CD4-positive, alpha-beta T cell (primary cell): ENCODE results near the gene SDR42E1. TPM values are rescaled to one million over a fixed set of nuclear protein-coding genes. Genes with fewer than 3 reads are reported as not detected.

Experiments used
- ATAC-seq: fragments of 200-7000 bp; cut with Tn5 transposase; one replicate; pipeline ENCODE4 v1.10.0; 2022; ENCODE audit warnings: mild to moderate bottlenecking; ENCODE audit not compliant: poor library complexity
- CTCF ChIA-PET: fragments of 350-600 bp; sonication (Branson Sonifier 250); formaldehyde crosslinking; loops from one replicate; lab custom pipeline; 2021; ENCODE audit warnings: antibody characterized with exemption, inconsistent platforms; lab: Charles Lee
- POLR2A ChIA-PET: fragments of 350-600 bp; sonication (Branson Sonifier 250); formaldehyde crosslinking; loops from one replicate; lab custom pipeline; 2021; ENCODE audit warnings: antibody characterized with exemption, inconsistent platforms; lab: Charles Lee
- DNase-seq, 14 experiments: peaks; one replicate each; pipeline ENCODE4 v3.0.0-alpha.2; 2013 to 2020; ENCODE audit warnings: mixed read lengths in 2 of 14
- H3K27ac ChIP-seq, 2 donors: one replicate each; pipeline versions ENCODE4 v1.5.1 to v1.7.0; 2013; ENCODE audit warnings: low read length in 2 of 2, low read depth in 1 of 2, mild to moderate bottlenecking in 1 of 2
- H3K27me3 ChIP-seq, 2 experiments: 1 replicate in 1 of 2; 2 replicates in 1 of 2; pipeline versions ENCODE4 v1.6.1 to v1.7.0; 2013; ENCODE audit warnings: low read length in 2 of 2, control low read depth in 1 of 2, mild to moderate bottlenecking in 1 of 2, moderate library complexity in 1 of 2; ENCODE audit not compliant: insufficient read depth in 2 of 2, control insufficient read depth in 1 of 2
- H3K36me3 ChIP-seq: one replicate; pipeline ENCODE4 v1.6.1; 2013; ENCODE audit warnings: low read length, control low read depth; ENCODE audit not compliant: insufficient read depth
- H3K4me1 ChIP-seq: one replicate; pipeline ENCODE4 v1.6.1; 2013; ENCODE audit warnings: low read length, control low read depth; ENCODE audit not compliant: insufficient read depth
- H3K4me3 ChIP-seq: one replicate; pipeline ENCODE4 v1.5.1; 2013; ENCODE audit warnings: mild to moderate bottlenecking, low read length, moderate library complexity
- H3K9me3 ChIP-seq, 2 experiments: 1 replicate in 1 of 2; 2 replicates in 1 of 2; pipeline versions ENCODE4 v1.6.1 to v1.7.0; 2013; ENCODE audit warnings: low read length in 2 of 2, mild to moderate bottlenecking in 2 of 2, control low read depth in 1 of 2, moderate library complexity in 1 of 2; ENCODE audit not compliant: control insufficient read depth in 1 of 2, insufficient read depth in 1 of 2
- H3K27ac Mint-ChIP-seq: one replicate; pipeline ENCODE4 v1.8.0; 2020; ENCODE audit warnings: mixed read lengths
- H3K27me3 Mint-ChIP-seq: one replicate; pipeline ENCODE4 v1.8.0; 2021; ENCODE audit warnings: mixed read lengths
- H3K36me3 Mint-ChIP-seq: one replicate; pipeline ENCODE4 v1.8.0; 2021; ENCODE audit warnings: low read depth, mixed read lengths
- H3K4me1 Mint-ChIP-seq: one replicate; pipeline ENCODE4 v1.8.0; 2021; ENCODE audit warnings: low read depth, mixed read lengths
- H3K4me3 Mint-ChIP-seq: one replicate; pipeline ENCODE4 v1.8.0; 2020; ENCODE audit warnings: mild to moderate bottlenecking, mixed read lengths
- H3K9me3 Mint-ChIP-seq: one replicate; pipeline ENCODE4 v1.8.0; 2020; ENCODE audit warnings: mixed read lengths
- CTCF ChIP-seq: fragments of 200-600 bp; IDR thresholded peaks from one replicate; pipeline ENCODE4 v1.8.0; 2022; ENCODE audit warnings: antibody characterized with exemption, mild to moderate bottlenecking
- intact Hi-C, 2 experiments: fragments of 100-400 bp; cut with DNase I in 1 of 2; cut with micrococcal nuclease in 1 of 2; formaldehyde crosslinking; loops; one replicate each; pipeline versions ENCODE4 v1.15.1 to v1.9.0; 2023 to 2025; cut with DNase I, micrococcal nuclease
- total RNA-seq, 174 experiments: library from RNA in 2 of 174; stranded (reverse) in 2 of 174; gene quantifications; one replicate each; pipeline ENCODE4 v1.2.3 and lab custom pipeline; 2021 to 2026

SDR42E1 gene
- total RNA-seq, 2 experiments from 2014 or later, result 4.5 to 7.6 TPM

DNA sequence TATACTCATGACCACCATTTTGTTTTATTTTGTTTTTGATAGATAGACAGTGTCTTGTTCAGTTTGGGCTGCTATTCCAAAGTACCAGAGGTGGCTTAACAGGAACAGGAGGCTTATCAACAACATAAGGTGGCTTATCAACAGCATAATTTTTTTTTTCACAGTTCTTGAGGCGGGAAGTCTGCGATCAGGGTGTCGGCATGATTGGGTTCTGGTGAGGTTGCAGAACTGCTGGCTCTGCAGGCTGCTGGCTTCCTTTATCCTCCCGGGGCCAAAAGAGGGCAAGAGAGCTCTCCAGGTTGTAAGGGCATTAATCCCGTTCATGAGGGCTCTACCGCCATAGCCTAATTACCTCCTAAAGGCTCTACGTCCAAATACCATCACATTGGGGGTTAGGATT, 11.9 kb upstream of the SDR42E1 start:
- no peak for ATAC-seq
- DNase-seq, result no peak
- Mint-ChIP-seq H3K27ac (no peak overlapping the region), H3K9me3 (no peaks in the 10 kb centered on the region), H3K27me3 (peaks cover 54% of the 10 kb centered on the region), H3K36me3 (no peaks in the 10 kb centered on the region), H3K4me1 (no peaks in the 10 kb centered on the region), H3K4me3 (no peak overlapping the region)
- Histone ChIP-seq H3K27me3 (peaks cover 18 to 36% of the 10 kb centered on the region in 2 experiments), H3K27ac (no peak overlapping the region), H3K36me3 (no peaks in the 10 kb centered on the region), H3K4me1 (no peaks in the 10 kb centered on the region), H3K4me3 (no peak overlapping the region), H3K9me3 (no peaks in the 10 kb centered on the region)
- intact Hi-C loops, result no loop called here
- no peak for TF ChIP-seq CTCF
- CTCF ChIA-PET, result no interaction called here
- POLR2A ChIA-PET, result no interaction called here

GRCh38 chr16:82020051-82020450, 8.8 kb upstream of the SDR42E1 start:
- no peaks in the 10 kb centered on the region for H3K36me3 ChIP-seq

DNA sequence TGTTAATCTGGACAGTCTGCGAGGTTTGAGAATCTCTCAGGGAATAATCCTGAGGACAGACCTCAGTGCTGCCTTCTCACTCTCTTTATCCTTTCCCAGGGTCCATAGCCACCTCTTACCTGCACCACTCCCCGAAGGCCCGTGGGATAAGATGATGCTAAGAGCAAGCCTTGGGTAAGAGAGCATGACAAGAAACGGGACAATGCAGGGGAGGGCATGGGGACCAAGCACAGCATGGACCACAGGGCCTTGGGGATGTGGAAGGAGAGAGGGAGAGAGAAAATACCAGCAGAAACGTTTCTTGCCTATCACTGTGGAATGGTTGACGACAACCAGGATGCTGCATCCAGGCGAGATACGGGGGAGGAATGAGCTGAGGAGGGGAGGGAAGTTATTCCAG, 8.3 kb upstream of the SDR42E1 start:
- Histone ChIP-seq H3K27me3 (peaks cover 13 to 48% of the 10 kb centered on the region in 2 experiments), H3K4me1 (no peaks in the 10 kb centered on the region), H3K9me3 (peaks cover 0 to 19% of the 10 kb centered on the region in 2 experiments), H3K4me3 (no peak overlapping the region), H3K36me3 (no peaks in the 10 kb centered on the region), H3K27ac (no peak overlapping the region)
- ATAC-seq (no peak), DNase-seq (no peak)
- H3K9me3 Mint-ChIP-seq, result peaks cover 2% of the 10 kb centered on the region
- no peak overlapping the region for H3K27ac Mint-ChIP-seq
- ChIA-PET CTCF (no interaction called here), POLR2A (no interaction called here)
- H3K27me3 Mint-ChIP-seq, result peaks cover 77% of the 10 kb centered on the region
- TF ChIP-seq CTCF, result no peak
- H3K4me3 Mint-ChIP-seq, result no peak overlapping the region
- H3K4me1 Mint-ChIP-seq, result no peaks in the 10 kb centered on the region
- intact Hi-C loops, result loop anchor here in 1 of 2 experiments (5.0 kb wide), 1 partner anchor 702 kb away; no protein-coding TSS in a partner anchor
- H3K36me3 Mint-ChIP-seq, result no peaks in the 10 kb centered on the region

More at GRCh38 chr16:82020051-82020450, 8.8 kb upstream of the SDR42E1 start:
- Histone ChIP-seq H3K27me3 (peaks cover 15 to 48% of the 10 kb centered on the region in 2 experiments), H3K27ac (no peak overlapping the region), H3K4me3 (no peak overlapping the region), H3K4me1 (no peaks in the 10 kb centered on the region), H3K9me3 (peaks cover 0 to 14% of the 10 kb centered on the region in 2 experiments)
- TF ChIP-seq CTCF, result no peak
- Mint-ChIP-seq H3K4me1 (no peaks in the 10 kb centered on the region), H3K9me3 (peaks cover 2% of the 10 kb centered on the region), H3K36me3 (no peaks in the 10 kb centered on the region), H3K27ac (no peak overlapping the region), H3K27me3 (peaks cover 76% of the 10 kb centered on the region), H3K4me3 (no peak overlapping the region)
- ChIA-PET POLR2A (no interaction called here), CTCF (no interaction called here)
- ATAC-seq (no peak), DNase-seq (no peak)
- intact Hi-C loops, result no loop called here
